ENCODE measurements around the gene PI16.

Gene PI16

DNA sequence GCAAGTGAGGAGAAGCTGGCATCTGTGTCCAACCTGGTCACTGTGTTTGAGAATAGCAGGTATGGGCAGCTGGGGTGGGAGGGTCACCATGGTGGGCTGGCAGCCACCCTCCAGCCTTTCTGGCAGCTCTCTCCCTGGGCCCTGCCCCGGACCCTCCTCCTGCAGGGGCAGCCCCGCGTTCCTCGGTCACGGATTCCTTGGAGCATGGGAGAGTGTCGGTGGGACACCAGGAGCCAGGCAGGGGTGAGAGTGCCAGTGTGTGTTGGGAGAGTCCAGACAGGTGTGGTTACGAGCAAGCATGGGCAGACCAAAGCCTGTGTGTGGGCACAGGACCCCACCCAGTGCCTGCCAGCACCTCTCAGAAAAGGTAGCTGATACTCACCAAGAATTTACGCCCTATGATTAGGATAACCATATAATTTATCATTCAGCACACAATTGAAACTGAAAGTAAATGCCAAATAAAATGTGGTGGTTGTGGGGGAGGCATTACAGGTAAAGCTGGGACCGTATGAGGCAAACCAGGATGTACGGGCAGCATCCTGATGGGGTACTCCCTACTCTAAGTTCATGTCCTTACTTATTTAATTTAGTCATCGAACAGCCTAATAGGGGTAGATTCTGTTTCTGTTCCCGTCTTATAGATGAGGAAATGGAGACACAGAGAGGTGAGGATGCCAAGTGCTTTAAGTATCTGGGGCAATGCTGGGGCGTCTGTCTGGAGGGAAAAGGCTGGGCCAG, 51.5 kb downstream of the PI16 start:
- DNase-seq = no peak

DNA sequence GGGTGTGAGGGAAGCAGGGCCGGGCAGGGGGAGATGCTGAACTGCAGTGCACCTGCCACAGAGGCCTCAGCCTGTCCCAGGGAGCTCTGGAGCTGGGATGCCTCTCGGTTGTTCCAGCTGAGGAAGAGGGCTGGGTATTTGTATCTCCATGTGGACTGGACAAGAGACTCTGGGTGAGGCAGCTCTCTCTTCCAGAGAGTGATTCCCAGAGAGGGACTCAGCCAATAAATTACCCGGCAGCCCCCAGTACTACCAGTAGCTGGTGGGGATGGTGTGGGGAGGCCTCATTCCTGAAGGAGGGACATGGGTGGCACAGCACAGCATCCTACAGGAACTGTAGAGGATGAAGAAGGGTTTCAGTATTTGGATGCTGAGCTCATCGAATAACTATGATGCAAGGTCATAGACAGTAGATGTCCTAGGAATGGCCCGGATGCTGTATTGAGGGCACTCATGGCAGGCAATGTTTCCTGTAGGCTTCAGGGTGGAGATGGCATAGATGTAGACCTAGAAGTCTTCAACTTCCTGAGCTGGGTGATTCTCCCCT, 52.3 kb downstream of the PI16 start:
- no peak for DNase-seq

DNA sequence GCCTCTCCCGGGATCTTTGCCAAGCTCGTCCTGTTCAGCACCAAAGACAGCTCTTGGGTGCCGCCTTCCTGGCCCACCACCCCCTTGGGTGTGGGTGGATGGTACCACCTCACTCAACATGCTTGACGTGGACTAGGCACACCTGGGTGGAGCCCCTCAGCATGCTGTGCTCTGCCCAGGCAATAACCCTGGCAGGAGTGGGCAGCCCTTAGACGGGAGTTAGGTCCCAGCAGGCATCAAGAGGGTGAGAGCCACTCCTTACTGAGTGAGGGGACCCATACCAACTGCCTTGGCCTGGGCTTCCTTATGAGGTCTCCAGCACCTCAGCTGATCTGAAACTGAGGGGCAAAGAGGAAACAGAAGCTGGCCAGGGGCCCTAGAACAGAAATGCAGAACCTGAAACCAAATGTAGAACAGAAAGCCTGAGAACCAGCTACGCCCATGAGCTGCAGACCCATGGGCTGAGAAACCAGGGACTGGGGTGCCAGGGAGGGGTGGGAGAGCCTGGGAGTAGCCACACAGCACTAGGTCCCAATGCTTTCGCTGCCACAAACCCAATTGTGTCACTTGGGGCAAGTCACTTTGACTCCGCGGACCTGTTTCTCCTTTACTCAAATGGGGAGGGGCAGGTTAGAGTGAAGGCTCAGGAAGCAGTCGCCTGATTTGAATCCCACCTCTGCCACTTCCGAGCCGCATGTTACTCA, 53.0 kb downstream of the PI16 start:
- peak in 1 of 2 donors; percentile 21 for DNase-seq

DNA sequence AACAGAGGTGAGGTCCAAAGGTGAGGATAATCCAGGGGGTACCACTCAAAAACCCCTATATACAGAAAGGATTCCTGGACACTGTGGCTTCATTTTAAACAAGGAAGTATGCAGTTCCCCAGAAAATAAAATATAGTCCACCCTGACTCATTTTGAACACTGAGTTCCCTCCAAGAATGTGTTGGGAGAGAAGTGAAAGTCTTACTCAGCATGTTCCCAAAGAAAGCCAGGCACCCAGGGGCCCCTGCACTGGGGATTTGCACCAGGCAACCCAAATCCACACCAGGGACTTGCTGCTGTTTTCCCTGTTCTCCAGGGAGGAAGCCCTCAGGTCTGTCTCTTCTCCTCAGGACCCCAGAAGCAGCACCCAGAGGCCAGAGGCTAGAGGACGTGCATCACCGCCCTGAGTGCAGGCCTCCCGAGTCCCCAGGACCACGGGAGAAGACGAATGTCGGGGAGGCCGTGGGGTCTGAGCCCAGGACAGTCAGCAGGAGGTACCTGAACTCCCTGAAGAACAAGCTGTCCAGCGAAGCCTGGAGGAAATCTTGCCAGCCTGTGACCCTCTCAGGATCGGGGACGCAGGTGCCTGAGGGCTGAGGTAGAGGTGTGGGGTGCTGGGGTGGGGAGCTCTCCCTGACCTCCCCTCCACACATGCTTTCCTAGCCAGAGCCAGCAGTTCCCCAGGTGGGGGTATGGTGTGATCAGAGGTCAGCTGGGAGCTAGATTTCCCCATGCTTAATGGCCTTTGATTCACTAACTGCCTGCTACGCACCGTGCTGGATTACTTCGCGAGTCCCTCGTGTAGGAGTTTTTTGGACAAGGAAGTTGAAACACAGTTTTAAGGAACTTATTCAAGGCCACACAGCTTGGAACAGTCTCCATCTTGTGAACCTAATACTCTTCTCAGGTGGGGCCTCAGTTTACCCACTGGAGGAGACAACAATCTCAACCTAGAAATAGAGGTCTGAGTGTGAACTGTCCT, 54.2 kb downstream of the PI16 start:
- DNase-seq = no peak

DNA sequence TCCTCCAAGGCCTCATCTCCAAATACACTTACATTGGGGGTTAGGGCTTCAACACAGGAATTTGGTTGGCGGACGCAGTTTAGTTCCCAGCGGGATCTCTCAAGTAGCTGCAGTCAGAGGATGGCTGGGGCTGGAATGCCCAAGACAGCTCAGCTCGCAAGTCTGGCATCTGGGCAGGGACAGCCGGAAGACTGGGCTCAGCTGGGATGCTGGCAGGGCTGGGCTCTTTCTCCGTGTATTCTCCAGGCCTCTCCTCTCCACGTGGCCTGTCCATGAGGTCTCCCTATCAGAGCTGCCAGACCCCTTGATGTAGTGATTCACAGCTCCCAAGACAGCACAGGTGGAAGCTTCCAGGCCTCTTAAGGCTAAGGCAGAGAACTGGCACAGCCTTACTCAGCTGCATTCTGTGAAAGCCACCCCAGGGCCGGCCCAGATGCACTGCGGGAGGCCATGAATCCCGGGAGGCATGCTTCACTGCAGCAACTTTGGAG, 55.9 kb downstream of the PI16 start:
- DNase-seq = no peak

DNA sequence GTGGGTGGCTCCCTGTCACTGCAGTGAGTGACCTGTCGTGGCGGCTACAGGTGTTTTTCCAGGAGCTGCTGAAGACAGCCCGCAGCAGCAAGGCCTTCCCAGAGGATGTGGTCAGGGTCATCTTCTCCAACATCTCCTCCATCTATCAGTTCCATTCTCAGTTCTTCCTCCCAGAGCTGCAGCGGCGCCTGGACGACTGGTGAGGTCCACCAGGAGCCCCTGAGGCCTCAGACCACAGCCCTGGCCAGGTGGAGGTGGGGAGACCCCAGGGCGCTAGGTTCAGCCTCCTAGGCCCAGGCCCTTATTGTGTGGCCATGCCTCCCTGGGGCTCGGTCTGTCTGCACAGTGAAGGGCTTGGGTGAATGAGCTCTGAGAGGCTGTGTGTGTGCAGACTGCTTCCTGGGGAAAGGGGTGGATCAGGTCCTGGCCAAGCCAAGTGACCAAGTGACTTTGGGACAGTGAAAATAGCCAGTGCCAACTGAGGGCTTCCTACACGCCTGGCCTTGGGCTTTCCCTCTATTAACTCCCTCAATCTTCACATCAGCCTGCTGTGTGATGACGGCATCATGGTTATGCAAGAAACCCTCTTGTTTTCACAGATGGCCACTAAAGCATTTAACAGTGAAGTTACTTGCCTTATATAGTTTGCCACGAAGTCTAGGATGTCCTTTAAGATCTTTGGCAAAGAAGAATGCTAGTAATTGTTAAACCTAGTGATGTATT, 57.3 kb downstream of the PI16 start:
- DNase-seq = no peak

DNA sequence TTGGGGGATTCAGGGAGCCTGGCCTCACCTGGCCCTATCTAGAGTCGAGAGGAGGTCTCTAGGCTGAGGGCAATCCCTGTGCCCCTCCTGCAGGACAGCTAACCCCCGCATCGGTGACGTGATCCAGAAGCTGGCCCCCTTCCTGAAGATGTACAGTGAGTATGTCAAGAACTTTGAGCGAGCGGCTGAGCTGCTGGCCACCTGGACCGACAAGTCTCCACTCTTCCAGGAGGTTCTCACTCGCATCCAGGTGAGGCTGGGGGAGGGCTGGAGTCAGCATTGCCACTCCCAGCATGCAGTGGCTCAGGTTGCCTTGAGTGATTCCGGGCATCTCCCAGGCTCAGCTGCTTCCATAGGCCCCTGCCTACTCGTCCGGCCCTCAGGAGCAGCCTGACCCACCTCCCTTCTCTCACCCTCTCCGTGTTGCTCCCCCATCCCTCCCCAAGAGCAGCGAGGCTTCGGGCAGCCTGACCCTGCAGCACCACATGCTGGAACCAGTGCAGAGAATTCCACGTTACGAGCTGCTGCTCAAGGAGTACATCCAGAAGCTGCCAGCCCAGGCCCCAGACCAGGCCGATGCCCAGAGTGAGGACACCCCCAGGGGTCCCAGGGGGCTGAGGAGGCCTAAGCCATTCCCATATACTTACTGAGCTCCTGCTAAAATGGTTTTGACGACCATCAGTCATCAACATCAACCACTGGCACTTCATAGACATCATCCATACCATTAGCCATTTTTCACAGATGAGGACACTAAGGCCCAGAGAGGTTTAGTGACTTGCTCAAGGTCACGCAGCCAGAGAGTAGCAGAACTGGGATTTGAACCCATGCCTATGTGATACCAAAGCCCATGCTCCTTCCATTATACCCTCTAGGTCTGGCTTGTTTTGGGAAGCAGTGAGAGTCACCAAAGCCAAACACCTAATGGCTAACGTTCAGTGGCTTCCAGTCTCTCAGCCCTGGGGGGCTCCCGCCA, 59.3 kb downstream of the PI16 start:
- no peak for DNase-seq

Measured in bone marrow (tissue), 2 donors.